ENCODE measurements around the gene ZDHHC20. TPM values are rescaled to one million over a fixed set of nuclear protein-coding genes. Genes with fewer than 3 reads are reported as not detected.

The ZDHHC20 gene
- total RNA-seq, 2 donors from 2014 or later = 70.3 to 80.7 TPM

- ATAC-seq (ENCODE audit: insufficient number of reproducible peaks, low FRiP score, low read depth) (no peak), DNase-seq (ENCODE audit: low spot score) (no peak)
- Histone ChIP-seq H3K27ac (no peak overlapping the region), H3K9me3 (peaks cover 3% of the 10 kb centered on the region), H3K4me1 (ENCODE audit: control insufficient read depth in 1 of 2, low read depth in 2 of 2) (no peaks in the 10 kb centered on the region), H3K4me3 (no peak overlapping the region), H3K36me3 (no peaks in the 10 kb centered on the region), H3K27me3 (replicated peaks; ENCODE audit: insufficient read depth) (no peaks in the 10 kb centered on the region)
- TF ChIP-seq, protein P1, sequence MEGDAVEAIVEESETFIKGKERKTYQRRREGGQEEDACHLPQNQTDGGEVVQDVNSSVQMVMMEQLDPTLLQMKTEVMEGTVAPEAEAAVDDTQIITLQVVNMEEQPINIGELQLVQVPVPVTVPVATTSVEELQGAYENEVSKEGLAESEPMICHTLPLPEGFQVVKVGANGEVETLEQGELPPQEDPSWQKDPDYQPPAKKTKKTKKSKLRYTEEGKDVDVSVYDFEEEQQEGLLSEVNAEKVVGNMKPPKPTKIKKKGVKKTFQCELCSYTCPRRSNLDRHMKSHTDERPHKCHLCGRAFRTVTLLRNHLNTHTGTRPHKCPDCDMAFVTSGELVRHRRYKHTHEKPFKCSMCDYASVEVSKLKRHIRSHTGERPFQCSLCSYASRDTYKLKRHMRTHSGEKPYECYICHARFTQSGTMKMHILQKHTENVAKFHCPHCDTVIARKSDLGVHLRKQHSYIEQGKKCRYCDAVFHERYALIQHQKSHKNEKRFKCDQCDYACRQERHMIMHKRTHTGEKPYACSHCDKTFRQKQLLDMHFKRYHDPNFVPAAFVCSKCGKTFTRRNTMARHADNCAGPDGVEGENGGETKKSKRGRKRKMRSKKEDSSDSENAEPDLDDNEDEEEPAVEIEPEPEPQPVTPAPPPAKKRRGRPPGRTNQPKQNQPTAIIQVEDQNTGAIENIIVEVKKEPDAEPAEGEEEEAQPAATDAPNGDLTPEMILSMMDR (IDR thresholded peaks at IDR 0.05) = no peak
These were observed 7.4 kb upstream of the ZDHHC20 start for GRCh38 chr13:21466527-21466926.

- no peaks in the 10 kb centered on the region for H3K36me3 ChIP-seq
- H3K27me3 ChIP-seq (replicated peaks; ENCODE audit: insufficient read depth) = no peaks in the 10 kb centered on the region
- ATAC-seq (ENCODE audit: insufficient number of reproducible peaks, low FRiP score, low read depth) (no peak), DNase-seq (ENCODE audit: low spot score) (no peak)
- H3K9me3 ChIP-seq = no peaks in the 10 kb centered on the region
- no peak overlapping the region for H3K4me3 ChIP-seq
- H3K4me1 ChIP-seq (ENCODE audit: control insufficient read depth in 1 of 2, low read depth in 2 of 2) = no peaks in the 10 kb centered on the region
- H3K27ac ChIP-seq = no peak overlapping the region
- TF ChIP-seq, protein P1 (IDR thresholded peaks at IDR 0.05) = no peak
These were observed 6.6 kb upstream of the ZDHHC20 start for GRCh38 chr13:21465710-21466160.

- H3K36me3 ChIP-seq = no peaks in the 10 kb centered on the region
- H3K4me1 ChIP-seq (ENCODE audit: control insufficient read depth in 1 of 2, low read depth in 2 of 2) = no peaks in the 10 kb centered on the region
- DNase-seq (ENCODE audit: low spot score) = no peak
- H3K9me3 ChIP-seq = no peaks in the 10 kb centered on the region
- TF ChIP-seq, protein P1 (IDR thresholded peaks at IDR 0.05) = no peak
- no peak for ATAC-seq (ENCODE audit: insufficient number of reproducible peaks, low FRiP score, low read depth)
- H3K27me3 ChIP-seq (replicated peaks; ENCODE audit: insufficient read depth) = no peaks in the 10 kb centered on the region
- H3K4me3 ChIP-seq = no peak overlapping the region
- no peak overlapping the region for H3K27ac ChIP-seq
These were observed 4.3 kb upstream of the ZDHHC20 start for GRCh38 chr13:21463424-21463823.

- H3K4me1 ChIP-seq (ENCODE audit: control insufficient read depth in 1 of 2, low read depth in 2 of 2) = peaks cover 8% of the 10 kb centered on the region in 2 donors
- no peaks in the 10 kb centered on the region for H3K36me3 ChIP-seq
- H3K27me3 ChIP-seq (replicated peaks; ENCODE audit: insufficient read depth) = no peaks in the 10 kb centered on the region
- DNase-seq (ENCODE audit: low spot score) (no peak), ATAC-seq (ENCODE audit: insufficient number of reproducible peaks, low FRiP score, low read depth) (no peak)
- no peaks in the 10 kb centered on the region for H3K9me3 ChIP-seq
- no peak overlapping the region for H3K4me3 ChIP-seq
- TF ChIP-seq, protein P1 (IDR thresholded peaks at IDR 0.05) = no peak
- H3K27ac ChIP-seq = no peak overlapping the region
These were observed 2.0 kb upstream of the ZDHHC20 start for GRCh38 chr13:21461131-21461530.

DNA sequence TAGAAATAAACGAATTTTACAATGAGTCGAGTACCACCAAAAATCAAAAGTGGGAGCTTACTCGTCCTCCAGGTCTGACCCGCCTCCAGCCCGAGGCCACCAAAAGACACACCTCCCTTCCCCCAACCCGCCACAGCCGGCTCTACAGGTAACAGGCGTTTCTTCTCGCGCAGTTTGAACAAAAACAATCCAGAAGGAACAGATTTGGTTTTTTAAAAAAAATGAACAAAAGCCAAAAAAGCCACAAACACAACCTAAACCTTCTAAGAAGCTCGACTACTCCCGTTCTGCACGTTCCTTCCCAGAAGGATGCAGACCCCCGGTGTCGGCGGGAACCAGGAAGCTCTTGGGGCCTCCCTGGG, 671 bp downstream of the ZDHHC20 start:
- Histone ChIP-seq H3K4me3 (peak overlapping the region; percentile 99), H3K27ac (peak overlapping the region; percentile 76 to 86), H3K36me3 (no peaks in the 10 kb centered on the region), H3K4me1 (ENCODE audit: control insufficient read depth in 1 of 2, low read depth in 2 of 2) (peaks cover 8% of the 10 kb centered on the region in 2 donors), H3K9me3 (no peaks in the 10 kb centered on the region), H3K27me3 (replicated peaks; ENCODE audit: insufficient read depth) (no peaks in the 10 kb centered on the region)
- no peak for DNase-seq (ENCODE audit: low spot score)
- TF ChIP-seq, protein P1 (IDR thresholded peaks at IDR 0.05) = no peak
- ATAC-seq (ENCODE audit: insufficient number of reproducible peaks, low FRiP score, low read depth) = no peak
